PC-3 (cell line): ENCODE data around the gene S1PR2. TPM values are rescaled to one million over a fixed set of nuclear protein-coding genes. Genes with fewer than 3 reads are reported as not detected.

ENCODE experiments used
- ATAC-seq: fragments of 200-7000 bp; cut with Tn5 transposase; 2 replicates; pipeline ENCODE4 v1.9.1; 2020; ENCODE audit warnings: mild to moderate bottlenecking, moderate library complexity
- BruUV-seq: library from RNA; stranded (reverse); fragments of 400-500 nt; replicated peaks from 2 replicates; lab custom pipeline; 2021; lab: Mats Ljungman, UMichigan
- CTCF ChIA-PET: fragments of 300-600 bp; sonication (Branson Sonifier 250); formaldehyde crosslinking; loops from one replicate; lab custom pipeline; 2022; ENCODE audit warnings: antibody characterized with exemption; lab: Charles Lee
- POLR2A ChIA-PET: fragments of 300-600 bp; sonication (Branson Sonifier 250); formaldehyde crosslinking; loops from one replicate; lab custom pipeline; 2022; ENCODE audit warnings: antibody characterized with exemption; ENCODE audit not compliant: unreplicated experiment; lab: Charles Lee
- DNase-seq: peaks from one replicate; pipeline ENCODE4 v3.0.0-alpha.2; 2015
- H2AFZ ChIP-seq: fragments of 300-600 bp; sonication (generic); 2 replicates; pipeline ENCODE4 v1.6.0; 2016; ENCODE audit warnings: antibody characterized with exemption, low read length
- H3F3A ChIP-seq: fragments of 300-600 bp; sonication (generic); one replicate; pipeline ENCODE4 v1.6.0; 2017; ENCODE audit warnings: antibody characterized with exemption, low read length, control low read depth, mild to moderate bottlenecking; ENCODE audit not compliant: unreplicated experiment
- H3K27ac ChIP-seq: fragments of 300-600 bp; sonication (generic); 2 replicates; pipeline ENCODE4 v1.5.1; 2016; ENCODE audit warnings: mild to moderate bottlenecking, low read length
- H3K27me3 ChIP-seq: fragments of 300-600 bp; sonication (generic); 2 replicates; pipeline ENCODE4 v1.6.1; 2016; ENCODE audit warnings: low read length, mixed read lengths
- H3K36me3 ChIP-seq: fragments of 300-600 bp; sonication (generic); 2 replicates; pipeline ENCODE4 v1.6.1; 2016; ENCODE audit warnings: low read depth, mixed run types, low read length, mixed read lengths
- H3K4me1 ChIP-seq: fragments of 300-600 bp; sonication (generic); 2 replicates; pipeline ENCODE4 v1.5.1; 2016; ENCODE audit warnings: low read length; ENCODE audit not compliant: insufficient read depth
- H3K4me2 ChIP-seq: fragments of 300-600 bp; sonication (generic); 2 replicates; pipeline ENCODE4 v1.6.0; 2016; ENCODE audit warnings: low read length
- H3K4me3 ChIP-seq: fragments of 300-600 bp; sonication (generic); 2 replicates; pipeline ENCODE4 v1.5.1; 2016; ENCODE audit warnings: mild to moderate bottlenecking, low read length, mixed read lengths
- H3K79me2 ChIP-seq: fragments of 300-600 bp; sonication (generic); 2 replicates; pipeline ENCODE4 v1.6.1; 2017; ENCODE audit warnings: low read length, mixed read lengths
- H3K9ac ChIP-seq: fragments of 300-600 bp; sonication (generic); 2 replicates; pipeline ENCODE4 v1.6.0; 2016; ENCODE audit warnings: mild to moderate bottlenecking, low read length
- H3K9me2 ChIP-seq: fragments of 300-600 bp; sonication (generic); replicated peaks from 2 replicates; pipeline ENCODE4 v1.6.1; 2016; ENCODE audit warnings: mixed run types, low read length, mixed read lengths
- H3K9me3 ChIP-seq: fragments of 300-600 bp; sonication (generic); 2 replicates; pipeline ENCODE4 v1.6.1; 2016; ENCODE audit warnings: low read length, mixed read lengths
- H4K20me1 ChIP-seq: fragments of 300-600 bp; sonication (generic); 2 replicates; pipeline ENCODE4 v1.6.1; 2016; ENCODE audit warnings: low read length, mixed read lengths
- CTCF ChIP-seq: fragments of 300-600 bp; sonication (generic); conservative IDR thresholded peaks from 2 replicates; pipeline ENCODE4 v1.5.1; 2017; ENCODE audit warnings: antibody characterized with exemption, low read depth, mild to moderate bottlenecking, low read length
- EZH2 ChIP-seq: fragments of 300-600 bp; sonication (generic); IDR thresholded peaks from one replicate; pipeline ENCODE4 v1.6.1; 2017; ENCODE audit warnings: antibody characterized with exemption, mild to moderate bottlenecking, low read length; ENCODE audit not compliant: unreplicated experiment
- EZH2phosphoT487 ChIP-seq: fragments of 300-600 bp; sonication (generic); IDR thresholded peaks from 2 replicates; pipeline ENCODE4 v1.6.1; 2018; ENCODE audit warnings: mild to moderate bottlenecking, antibody characterized with exemption, low read length, borderline replicate concordance
- intact Hi-C: fragments of 100-400 bp; cut with micrococcal nuclease; formaldehyde crosslinking; loops from 2 replicates; pipeline ENCODE4 v1.9.0; 2023
- total RNA-seq: library from RNA; depleted of rRNA; stranded (reverse); fragments of >200 nt; gene quantifications from 2 replicates; pipeline ENCODE4 v1.2.3, GENCODE V29; 2014

The S1PR2 gene
- total RNA-seq, 1 experiment from 2014 or later: 4.1 TPM

- Histone ChIP-seq H3F3A (no peaks in the 10 kb centered on the region), H3K27me3 (no peaks in the 10 kb centered on the region), H2AFZ (no peak overlapping the region), H3K36me3 (no peaks in the 10 kb centered on the region), H4K20me1 (no peaks in the 10 kb centered on the region), H3K27ac (no peak overlapping the region), H3K9me2 (no peaks in the 10 kb centered on the region), H3K4me1 (no peaks in the 10 kb centered on the region), H3K79me2 (no peaks in the 10 kb centered on the region), H3K9ac (no peak overlapping the region), H3K4me3 (no peak overlapping the region), H3K4me2 (no peak overlapping the region), H3K9me3 (no peaks in the 10 kb centered on the region)
- TF ChIP-seq EZH2phosphoT487: no peak
- TF ChIP-seq EZH2: no peak
- TF ChIP-seq CTCF: no peak
- intact Hi-C loops: no loop called here
- ATAC-seq: no peak
- ChIA-PET POLR2A (no interaction called here), CTCF (interaction anchor here (0.6 kb wide), 1 partner anchor 8 kb away, joined by 5 read pairs; no protein-coding TSS in a partner anchor)
- DNase-seq: no peak
- BruUV-seq: no TSS peak
These were observed 8.8 kb downstream of the S1PR2 start for GRCh38 chr19:10222201-10222890.

GRCh38 chr19:10220695-10221094 lies 10.4 kb downstream of the S1PR2 start:
- no peaks in the 10 kb centered on the region for H3K79me2 ChIP-seq
- ATAC-seq (no peak), DNase-seq (no peak)
- TF ChIP-seq EZH2 (no peak), CTCF (no peak), EZH2phosphoT487 (no peak)
- ChIA-PET CTCF (no interaction called here), POLR2A (no interaction called here)
- no peaks in the 10 kb centered on the region for H3K27me3 ChIP-seq
- no peaks in the 10 kb centered on the region for H3K36me3 ChIP-seq
- no peak overlapping the region for H3K4me2 ChIP-seq
- no TSS peak for BruUV-seq
- H3K27ac ChIP-seq: no peak overlapping the region
- H3K4me3 ChIP-seq: no peak overlapping the region
- no peaks in the 10 kb centered on the region for H3K9me2 ChIP-seq
- no peaks in the 10 kb centered on the region for H3K4me1 ChIP-seq
- H4K20me1 ChIP-seq: no peaks in the 10 kb centered on the region
- no peaks in the 10 kb centered on the region for H3K9me3 ChIP-seq
- H2AFZ ChIP-seq: no peak overlapping the region
- H3F3A ChIP-seq: no peaks in the 10 kb centered on the region
- intact Hi-C loops: no loop called here
- no peak overlapping the region for H3K9ac ChIP-seq

- CTCF ChIA-PET: interaction anchor here (0.6 to 0.7 kb wide), 3 partner anchors 8 to 45 kb away, joined by 3 to 4 read pairs (median 3); no protein-coding TSS in a partner anchor
These were observed 11.5 kb downstream of the S1PR2 start for GRCh38 chr19:10219678-10220077.

More at GRCh38 chr19:10219678-10220077, 11.5 kb downstream of the S1PR2 start:
- TF ChIP-seq EZH2phosphoT487 (no peak), CTCF (peak; percentile 59)
- no peak overlapping the region for H3K27ac ChIP-seq
- no peaks in the 10 kb centered on the region for H3K9me3 ChIP-seq
- H3K9ac ChIP-seq: no peak overlapping the region
- intact Hi-C loops: no loop called here
- no peaks in the 10 kb centered on the region for H3K36me3 ChIP-seq
- H3K27me3 ChIP-seq: no peaks in the 10 kb centered on the region
- no peaks in the 10 kb centered on the region for H4K20me1 ChIP-seq
- H2AFZ ChIP-seq: no peak overlapping the region
- no TSS peak for BruUV-seq
- H3K79me2 ChIP-seq: no peaks in the 10 kb centered on the region
- no peaks in the 10 kb centered on the region for H3F3A ChIP-seq
- no peaks in the 10 kb centered on the region for H3K9me2 ChIP-seq
- ATAC-seq: peak; percentile 56
- peak; percentile 74 for DNase-seq
- no peak overlapping the region for H3K4me2 ChIP-seq
- POLR2A ChIA-PET: interaction anchor here (0.7 kb wide), 1 partner anchor 160 kb away, joined by 3 read pairs; no protein-coding TSS in a partner anchor
- H3K4me1 ChIP-seq: no peaks in the 10 kb centered on the region
- H3K4me3 ChIP-seq: no peak overlapping the region
